ENCODE measurements around the gene RPLP2.

Gene RPLP2

DNA sequence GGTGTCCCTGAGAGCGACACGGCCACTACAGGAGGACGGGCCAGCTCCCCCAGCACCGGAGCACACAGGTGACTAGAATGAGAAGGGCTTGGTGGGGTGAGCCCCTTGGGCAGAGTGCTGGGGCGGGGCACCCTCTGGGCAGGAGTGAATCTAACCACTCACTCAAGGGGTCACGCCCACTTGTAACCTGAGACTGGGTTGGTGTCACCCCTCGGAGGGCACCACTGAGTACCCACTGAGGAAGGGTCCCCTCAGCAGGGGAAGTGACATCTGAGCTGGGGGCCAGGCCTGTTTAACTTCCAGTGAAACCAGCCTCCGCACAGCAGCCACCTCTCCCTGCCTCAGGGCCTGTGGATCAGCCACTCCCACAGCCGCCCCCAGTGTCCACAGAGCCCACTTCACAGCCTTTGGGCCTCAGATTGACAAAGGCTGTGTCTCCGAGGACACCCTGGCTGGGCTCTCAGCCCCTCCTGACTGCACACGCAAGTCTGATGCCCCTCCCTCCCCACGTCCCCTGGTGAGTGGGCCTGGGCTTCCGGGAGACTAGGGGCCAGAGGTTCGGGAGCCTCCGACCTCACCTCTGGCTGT is 38.1 kb upstream of the RPLP2 start (continued):
- no peak for TF ChIP-seq ZNF19 (tag by site-specific recombination; IDR thresholded peaks at IDR 0.05; ENCODE audit: low read depth)
- no peak for TF ChIP-seq ZNF585B (tag by site-specific recombination; IDR thresholded peaks at IDR 0.05)
- TF ChIP-seq ZNF366 (tag by site-specific recombination; conservative IDR thresholded peaks at IDR 0.05) = no peak
- TF ChIP-seq GLIS1 (tag by site-specific recombination; IDR thresholded peaks at IDR 0.05) = no peak
- TF ChIP-seq ZNF214 (tag by site-specific recombination; IDR thresholded peaks at IDR 0.05; ENCODE audit: borderline replicate concordance) = no peak
- TF ChIP-seq ZNF707 (tag by site-specific recombination; IDR thresholded peaks at IDR 0.05) = no peak
- TF ChIP-seq ZNF626 (tag by site-specific recombination; IDR thresholded peaks at IDR 0.05) = no peak
- TF ChIP-seq ZNF274 (IDR thresholded peaks at IDR 0.05; ENCODE audit: low read length) = no peak
- TF ChIP-seq ZNF274 (tag by site-specific recombination; IDR thresholded peaks at IDR 0.05; ENCODE audit: borderline replicate concordance) = no peak
- TF ChIP-seq ZNF184 (tag by site-specific recombination; IDR thresholded peaks at IDR 0.05) = no peak
- peak; percentile 82 for TF ChIP-seq ZFHX2 (tag by site-specific recombination; conservative IDR thresholded peaks at IDR 0.05)
- no peak for TF ChIP-seq ZNF132 (tag by site-specific recombination; IDR thresholded peaks at IDR 0.05; ENCODE audit: borderline replicate concordance)
- TF ChIP-seq, protein P1, sequence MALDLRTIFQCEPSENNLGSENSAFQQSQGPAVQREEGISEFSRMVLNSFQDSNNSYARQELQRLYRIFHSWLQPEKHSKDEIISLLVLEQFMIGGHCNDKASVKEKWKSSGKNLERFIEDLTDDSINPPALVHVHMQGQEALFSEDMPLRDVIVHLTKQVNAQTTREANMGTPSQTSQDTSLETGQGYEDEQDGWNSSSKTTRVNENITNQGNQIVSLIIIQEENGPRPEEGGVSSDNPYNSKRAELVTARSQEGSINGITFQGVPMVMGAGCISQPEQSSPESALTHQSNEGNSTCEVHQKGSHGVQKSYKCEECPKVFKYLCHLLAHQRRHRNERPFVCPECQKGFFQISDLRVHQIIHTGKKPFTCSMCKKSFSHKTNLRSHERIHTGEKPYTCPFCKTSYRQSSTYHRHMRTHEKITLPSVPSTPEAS (tag by site-specific recombination; IDR thresholded peaks at IDR 0.05) = no peak
- no peak for TF ChIP-seq ZNF677 (tag by site-specific recombination; IDR thresholded peaks at IDR 0.05)
- TF ChIP-seq KLF16 (tag by site-specific recombination; IDR thresholded peaks at IDR 0.05) = no peak
- no peak for TF ChIP-seq ZFP37 (tag by site-specific recombination; IDR thresholded peaks at IDR 0.05)
- TF ChIP-seq, protein P2, sequence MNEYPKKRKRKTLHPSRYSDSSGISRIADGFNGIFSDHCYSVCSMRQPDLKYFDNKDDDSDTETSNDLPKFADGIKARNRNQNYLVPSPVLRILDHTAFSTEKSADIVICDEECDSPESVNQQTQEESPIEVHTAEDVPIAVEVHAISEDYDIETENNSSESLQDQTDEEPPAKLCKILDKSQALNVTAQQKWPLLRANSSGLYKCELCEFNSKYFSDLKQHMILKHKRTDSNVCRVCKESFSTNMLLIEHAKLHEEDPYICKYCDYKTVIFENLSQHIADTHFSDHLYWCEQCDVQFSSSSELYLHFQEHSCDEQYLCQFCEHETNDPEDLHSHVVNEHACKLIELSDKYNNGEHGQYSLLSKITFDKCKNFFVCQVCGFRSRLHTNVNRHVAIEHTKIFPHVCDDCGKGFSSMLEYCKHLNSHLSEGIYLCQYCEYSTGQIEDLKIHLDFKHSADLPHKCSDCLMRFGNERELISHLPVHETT (tag by site-specific recombination; IDR thresholded peaks at IDR 0.05) = no peak
- TF ChIP-seq, protein P3, sequence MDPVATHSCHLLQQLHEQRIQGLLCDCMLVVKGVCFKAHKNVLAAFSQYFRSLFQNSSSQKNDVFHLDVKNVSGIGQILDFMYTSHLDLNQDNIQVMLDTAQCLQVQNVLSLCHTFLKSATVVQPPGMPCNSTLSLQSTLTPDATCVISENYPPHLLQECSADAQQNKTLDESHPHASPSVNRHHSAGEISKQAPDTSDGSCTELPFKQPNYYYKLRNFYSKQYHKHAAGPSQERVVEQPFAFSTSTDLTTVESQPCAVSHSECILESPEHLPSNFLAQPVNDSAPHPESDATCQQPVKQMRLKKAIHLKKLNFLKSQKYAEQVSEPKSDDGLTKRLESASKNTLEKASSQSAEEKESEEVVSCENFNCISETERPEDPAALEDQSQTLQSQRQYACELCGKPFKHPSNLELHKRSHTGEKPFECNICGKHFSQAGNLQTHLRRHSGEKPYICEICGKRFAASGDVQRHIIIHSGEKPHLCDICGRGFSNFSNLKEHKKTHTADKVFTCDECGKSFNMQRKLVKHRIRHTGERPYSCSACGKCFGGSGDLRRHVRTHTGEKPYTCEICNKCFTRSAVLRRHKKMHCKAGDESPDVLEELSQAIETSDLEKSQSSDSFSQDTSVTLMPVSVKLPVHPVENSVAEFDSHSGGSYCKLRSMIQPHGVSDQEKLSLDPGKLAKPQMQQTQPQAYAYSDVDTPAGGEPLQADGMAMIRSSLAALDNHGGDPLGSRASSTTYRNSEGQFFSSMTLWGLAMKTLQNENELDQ (tag by site-specific recombination; IDR thresholded peaks at IDR 0.05; ENCODE audit: low read depth) = no peak
- TF ChIP-seq ZNF555 (tag by site-specific recombination; conservative IDR thresholded peaks at IDR 0.05) = no peak
- TF ChIP-seq, protein P4, sequence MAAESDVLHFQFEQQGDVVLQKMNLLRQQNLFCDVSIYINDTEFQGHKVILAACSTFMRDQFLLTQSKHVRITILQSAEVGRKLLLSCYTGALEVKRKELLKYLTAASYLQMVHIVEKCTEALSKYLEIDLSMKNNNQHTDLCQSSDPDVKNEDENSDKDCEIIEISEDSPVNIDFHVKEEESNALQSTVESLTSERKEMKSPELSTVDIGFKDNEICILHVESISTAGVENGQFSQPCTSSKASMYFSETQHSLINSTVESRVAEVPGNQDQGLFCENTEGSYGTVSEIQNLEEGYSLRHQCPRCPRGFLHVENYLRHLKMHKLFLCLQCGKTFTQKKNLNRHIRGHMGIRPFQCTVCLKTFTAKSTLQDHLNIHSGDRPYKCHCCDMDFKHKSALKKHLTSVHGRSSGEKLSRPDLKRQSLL (tag by site-specific recombination; IDR thresholded peaks at IDR 0.05) = no peak
- TF ChIP-seq ZNF211 (tag by site-specific recombination; IDR thresholded peaks at IDR 0.05; ENCODE audit: low read depth) = no peak

Data from HEK293 (cell line).